Naive thymus-derived CD4-positive, alpha-beta T cell (primary cell): ENCODE data around the gene TAS2R20. TPM values are rescaled to one million over a fixed set of nuclear protein-coding genes. Genes with fewer than 3 reads are reported as not detected.

Experiments
- ATAC-seq: fragments of 150-1000 bp; cut with Tn5 transposase; 2 replicates; pipeline ENCODE4 v1.10.0; 2021; ENCODE audit warnings: mild to moderate bottlenecking, moderate library complexity
- CTCF ChIA-PET: fragments of 350-600 bp; sonication (Branson Sonifier 250); formaldehyde crosslinking; loops from one replicate; lab custom pipeline; 2021; ENCODE audit warnings: antibody characterized with exemption; lab: Charles Lee
- POLR2A ChIA-PET: fragments of 350-600 bp; sonication (Branson Sonifier 250); formaldehyde crosslinking; loops from one replicate; lab custom pipeline; 2021; ENCODE audit warnings: antibody characterized with exemption, inconsistent platforms; lab: Charles Lee
- DNase-seq, 9 donors: peaks; one replicate each; pipeline versions ENCODE4 v3.0.0 to v3.0.0-alpha.2; 2020 to 2022; ENCODE audit warnings: mixed read lengths in 1 of 9
- H3K27ac ChIP-seq: one replicate; pipeline ENCODE4 v1.7.0; 2013; ENCODE audit warnings: mild to moderate bottlenecking, low read depth, low read length, moderate library complexity
- H3K27me3 ChIP-seq, 2 donors: one replicate each; pipeline ENCODE4 v1.7.0; 2013; ENCODE audit warnings: low read length in 2 of 2, mild to moderate bottlenecking in 2 of 2, moderate library complexity in 2 of 2; ENCODE audit not compliant: control insufficient read depth in 2 of 2, insufficient read depth in 2 of 2
- H3K36me3 ChIP-seq, 3 experiments: 1 replicate in 2 of 3; 2 replicates in 1 of 3; pipeline ENCODE4 v1.7.0; 2013; ENCODE audit warnings: low read length in 3 of 3, mild to moderate bottlenecking in 3 of 3, moderate library complexity in 1 of 3; ENCODE audit not compliant: insufficient read depth in 3 of 3, control insufficient read depth in 2 of 3
- H3K4me1 ChIP-seq, 2 donors: one replicate each; pipeline ENCODE4 v1.7.0; 2013; ENCODE audit warnings: low read length in 2 of 2, mild to moderate bottlenecking in 2 of 2, moderate library complexity in 1 of 2; ENCODE audit not compliant: control insufficient read depth in 2 of 2, insufficient read depth in 2 of 2
- H3K4me3 ChIP-seq: 2 replicates; pipeline ENCODE4 v1.7.0; 2013; ENCODE audit warnings: mild to moderate bottlenecking, low read length
- H3K9me3 ChIP-seq, 3 experiments: 1 replicate in 2 of 3; 2 replicates in 1 of 3; pipeline ENCODE4 v1.7.0; 2013; ENCODE audit warnings: low read length in 3 of 3; ENCODE audit not compliant: control insufficient read depth in 2 of 3
- H3K27ac Mint-ChIP-seq, 9 donors: one replicate each; pipeline ENCODE4 v1.8.0; 2020 to 2022; ENCODE audit warnings: mixed read lengths in 9 of 9, mild to moderate bottlenecking in 8 of 9, moderate library complexity in 5 of 9, inconsistent platforms in 2 of 9
- H3K27me3 Mint-ChIP-seq, 5 donors: one replicate each; pipeline ENCODE4 v1.8.0; 2021 to 2022; ENCODE audit warnings: mixed read lengths in 5 of 5, mild to moderate bottlenecking in 1 of 5
- H3K36me3 Mint-ChIP-seq, 5 donors: one replicate each; pipeline ENCODE4 v1.8.0; 2020 to 2022; ENCODE audit warnings: mixed read lengths in 5 of 5, mild to moderate bottlenecking in 3 of 5, inconsistent platforms in 1 of 5
- H3K4me1 Mint-ChIP-seq, 7 donors: one replicate each; pipeline ENCODE4 v1.8.0; 2020 to 2022; ENCODE audit warnings: mixed read lengths in 7 of 7, mild to moderate bottlenecking in 3 of 7, inconsistent platforms in 1 of 7
- H3K4me3 Mint-ChIP-seq, 10 donors: one replicate each; pipeline ENCODE4 v1.8.0; 2020 to 2022; ENCODE audit warnings: mild to moderate bottlenecking in 10 of 10, mixed read lengths in 10 of 10, moderate library complexity in 6 of 10, inconsistent platforms in 2 of 10
- H3K9me3 Mint-ChIP-seq, 11 donors: one replicate each; pipeline ENCODE4 v1.8.0; 2020 to 2022; ENCODE audit warnings: mixed read lengths in 11 of 11, mild to moderate bottlenecking in 4 of 11, inconsistent platforms in 1 of 11, moderate library complexity in 1 of 11
- intact Hi-C, 2 donors: fragments of 100-400 bp; cut with micrococcal nuclease; formaldehyde crosslinking; loops; one replicate each; pipeline ENCODE4 v1.15.1; 2023
- polyA plus RNA-seq, 2 donors: library from polyadenylated mRNA; unstranded; fragments of 300-500 nt; fragmentation: Illumina TruSeq; gene quantifications; one replicate each; pipeline ENCODE4 v1.2.3, GENCODE V29; 2021
- total RNA-seq, 6 experiments: library from RNA in 5 of 6; stranded (reverse) in 5 of 6; gene quantifications; 1 replicate in 5 of 6; 2 replicates in 1 of 6; pipeline ENCODE4 v1.2.3 and lab custom pipeline; 2021 to 2026

TAS2R20 gene
- total and polyA plus RNA-seq, 7 experiments from 2014 or later = 0.15 to 3.5 (median 2.2) TPM; not detected in 1

DNA sequence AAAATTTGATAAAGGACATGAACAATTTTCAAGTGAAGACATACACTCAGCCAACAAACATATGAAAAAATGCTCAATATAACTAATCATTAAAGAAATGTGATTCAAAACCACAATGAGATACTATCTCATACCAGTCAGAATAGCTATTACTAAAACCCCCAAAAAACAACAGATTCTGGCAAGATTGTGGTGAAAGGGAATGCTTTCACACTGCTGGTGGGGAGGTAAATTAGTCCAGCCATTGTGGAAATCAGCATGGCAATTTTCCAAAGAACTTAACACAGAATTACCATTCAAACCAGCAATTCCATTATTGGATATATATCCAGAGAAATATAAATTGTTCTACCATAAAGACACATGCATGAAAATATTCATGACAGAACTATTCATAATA is 40.4 kb downstream of the TAS2R20 start:
- ATAC-seq (no peak), DNase-seq (no peak)
- H3K36me3 Mint-ChIP-seq = peaks cover 12 to 68% (median 60%) of the 10 kb centered on the region in 5 donors
- H3K4me1 Mint-ChIP-seq = peaks cover 25 to 49% (median 38%) of the 10 kb centered on the region in 7 donors
- H3K4me3 Mint-ChIP-seq = no peak overlapping the region
- Histone ChIP-seq H3K27ac (no peak overlapping the region), H3K9me3 (no peaks in the 10 kb centered on the region), H3K27me3 (no peaks in the 10 kb centered on the region), H3K36me3 (no peaks in the 10 kb centered on the region), H3K4me3 (no peak overlapping the region), H3K4me1 (peaks cover 4 to 9% of the 10 kb centered on the region in 2 donors)
- CTCF ChIA-PET = no interaction called here
- no peaks in the 10 kb centered on the region for H3K27me3 Mint-ChIP-seq
- peaks cover 0 to 35% (median 15%) of the 10 kb centered on the region in 11 donors for H3K9me3 Mint-ChIP-seq
- POLR2A ChIA-PET = no interaction called here
- no peak overlapping the region for H3K27ac Mint-ChIP-seq
- intact Hi-C loops = no loop called here

DNA sequence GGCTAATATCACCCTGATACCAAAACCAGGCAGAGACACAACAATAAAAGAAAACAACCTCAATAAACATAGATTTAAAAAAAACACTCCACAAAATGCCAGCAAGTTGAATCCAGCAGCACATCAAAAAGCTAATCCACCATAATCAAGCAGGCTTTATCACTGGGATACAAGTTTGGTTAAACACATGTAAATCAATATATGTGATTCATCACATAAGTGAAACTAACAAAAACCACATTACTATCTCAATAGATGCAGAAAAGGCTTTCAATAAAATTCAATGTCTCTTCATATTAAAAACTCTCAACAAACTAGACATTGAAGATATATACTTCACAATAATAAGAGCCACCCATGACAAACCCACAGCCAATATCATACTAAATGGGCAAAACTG is 42.0 kb downstream of the TAS2R20 start:
- Histone ChIP-seq H3K27me3 (no peaks in the 10 kb centered on the region), H3K9me3 (no peaks in the 10 kb centered on the region), H3K4me1 (peaks cover 4 to 5% of the 10 kb centered on the region in 2 donors), H3K36me3 (no peaks in the 10 kb centered on the region), H3K27ac (no peak overlapping the region), H3K4me3 (no peak overlapping the region)
- ChIA-PET CTCF (no interaction called here), POLR2A (no interaction called here)
- no peak for DNase-seq
- ATAC-seq = no peak
- no peak overlapping the region for H3K27ac Mint-ChIP-seq
- peaks cover 17 to 36% (median 28%) of the 10 kb centered on the region in 7 donors for H3K4me1 Mint-ChIP-seq
- peaks cover 15 to 73% (median 65%) of the 10 kb centered on the region in 5 donors for H3K36me3 Mint-ChIP-seq
- no peaks in the 10 kb centered on the region for H3K27me3 Mint-ChIP-seq
- intact Hi-C loops = no loop called here
- H3K4me3 Mint-ChIP-seq = no peak overlapping the region
- peaks cover 0 to 36% (median 17%) of the 10 kb centered on the region in 11 donors for H3K9me3 Mint-ChIP-seq

- DNase-seq (no peak), ATAC-seq (no peak)
- intact Hi-C loops = no loop called here
- Histone ChIP-seq H3K4me1 (no peaks in the 10 kb centered on the region), H3K36me3 (no peaks in the 10 kb centered on the region), H3K27ac (no peak overlapping the region), H3K27me3 (no peaks in the 10 kb centered on the region), H3K9me3 (no peaks in the 10 kb centered on the region), H3K4me3 (no peak overlapping the region)
- no peaks in the 10 kb centered on the region for H3K27me3 Mint-ChIP-seq
- no peak overlapping the region for H3K4me3 Mint-ChIP-seq
- ChIA-PET POLR2A (no interaction called here), CTCF (no interaction called here)
- peaks cover 5 to 46% (median 25%) of the 10 kb centered on the region in 11 donors for H3K9me3 Mint-ChIP-seq
- H3K36me3 Mint-ChIP-seq = peaks cover 26 to 78% (median 70%) of the 10 kb centered on the region in 5 donors
- no peak overlapping the region for H3K27ac Mint-ChIP-seq
- peaks cover 0 to 16% (median 13%) of the 10 kb centered on the region in 7 donors for H3K4me1 Mint-ChIP-seq
Observed at GRCh38 chr12:10952645-10953044, 45.5 kb downstream of the TAS2R20 start.

Other genes with a start within 250 kb of the TAS2R20 start
- gene TAS2R7, start 195.7 kb downstream of the TAS2R20 start, total RNA-seq = not detected
- not detected for gene TAS2R7, start 195.7 kb downstream of the TAS2R20 start, polyA plus RNA-seq
- gene TAS2R8, start 191.0 kb downstream of the TAS2R20 start, total RNA-seq = not detected
- gene TAS2R8, start 191.0 kb downstream of the TAS2R20 start, polyA plus RNA-seq = not detected
- not detected for gene TAS2R9, start 188.1 kb downstream of the TAS2R20 start, total RNA-seq
- gene TAS2R9, start 188.1 kb downstream of the TAS2R20 start, polyA plus RNA-seq = not detected
- 1 to 10 TPM in 1 of 5 experiments, under 1 TPM in 3, not detected in 1; 0.37 to 1.2 (median 0.93) TPM for gene TAS2R10, start 171.9 kb downstream of the TAS2R20 start, total RNA-seq
- not detected for gene TAS2R10, start 171.9 kb downstream of the TAS2R20 start, polyA plus RNA-seq
- 1 to 10 TPM; 2.2 to 4.6 (median 3.3) TPM for gene PRR4, start 148.8 kb downstream of the TAS2R20 start, total RNA-seq
- 1 to 10 TPM; 2.1 to 2.3 TPM for gene PRR4, start 148.8 kb downstream of the TAS2R20 start, polyA plus RNA-seq
- 10 to 100 TPM; 19.9 to 37.8 (median 29.8) TPM for gene PRH1, start 114.0 kb downstream of the TAS2R20 start, total RNA-seq
- 10 to 100 TPM in 1 of 2 donors, 1 to 10 TPM in 1; 7.9 to 10.7 TPM for gene PRH1, start 114.0 kb downstream of the TAS2R20 start, polyA plus RNA-seq
- 1 to 10 TPM in 4 of 5 experiments, under 1 TPM in 1; 0.72 to 2.1 (median 1.4) TPM for gene TAS2R13, start 88.7 kb downstream of the TAS2R20 start, total RNA-seq
- not detected for gene TAS2R13, start 88.7 kb downstream of the TAS2R20 start, polyA plus RNA-seq
- gene PRH2, start 69.1 kb downstream of the TAS2R20 start, total RNA-seq = under 1 TPM in 2 of 5 experiments, not detected in 3; 0.51 to 0.65 TPM
- gene PRH2, start 69.1 kb downstream of the TAS2R20 start, polyA plus RNA-seq = not detected
- gene TAS2R14, start 59.0 kb downstream of the TAS2R20 start, total RNA-seq = 1 to 10 TPM; 2.2 to 3.3 (median 2.6) TPM
- gene TAS2R14, start 59.0 kb downstream of the TAS2R20 start, polyA plus RNA-seq = under 1 TPM; 0.60 to 0.91 TPM
- 1 to 10 TPM in 4 of 5 experiments, under 1 TPM in 1; 0.72 to 1.9 (median 1.5) TPM for gene TAS2R50, start 11.4 kb downstream of the TAS2R20 start, total RNA-seq
- not detected for gene TAS2R50, start 11.4 kb downstream of the TAS2R20 start, polyA plus RNA-seq
- 1 to 10 TPM; 1.8 to 4.9 (median 3.4) TPM for gene TAS2R19, start 24.3 kb upstream of the TAS2R20 start, total RNA-seq
- under 1 TPM; 0.24 to 0.39 TPM for gene TAS2R19, start 24.3 kb upstream of the TAS2R20 start, polyA plus RNA-seq
- gene TAS2R31, start 33.1 kb upstream of the TAS2R20 start, total RNA-seq = 1 to 10 TPM; 1.5 to 6.2 (median 3.6) TPM
- under 1 TPM in 1 of 2 donors, not detected in 1; 0.26 TPM for gene TAS2R31, start 33.1 kb upstream of the TAS2R20 start, polyA plus RNA-seq
- gene TAS2R46, start 64.0 kb upstream of the TAS2R20 start, total RNA-seq = 1 to 10 TPM; 1.2 to 3.4 (median 2.7) TPM
- under 1 TPM in 1 of 2 donors, not detected in 1; 0.21 TPM for gene TAS2R46, start 64.0 kb upstream of the TAS2R20 start, polyA plus RNA-seq
- gene TAS2R43, start 94.0 kb upstream of the TAS2R20 start, total RNA-seq = 1 to 10 TPM; 1.1 to 2.1 (median 1.7) TPM
- gene TAS2R43, start 94.0 kb upstream of the TAS2R20 start, polyA plus RNA-seq = under 1 TPM in 1 of 2 donors, not detected in 1; 0.32 TPM
- 1 to 10 TPM; 4.1 to 7.2 (median 5.3) TPM for gene TAS2R30, start 136.3 kb upstream of the TAS2R20 start, total RNA-seq
- under 1 TPM in 1 of 2 donors, not detected in 1; 0.18 TPM for gene TAS2R30, start 136.3 kb upstream of the TAS2R20 start, polyA plus RNA-seq
- 10 to 100 TPM in 2 of 5 experiments, 1 to 10 TPM in 3; 7.8 to 12.9 (median 8.5) TPM for gene SMIM10L1, start 172.9 kb upstream of the TAS2R20 start, total RNA-seq
- 10 to 100 TPM in 1 of 2 donors, 1 to 10 TPM in 1; 6.7 to 14.6 TPM for gene SMIM10L1, start 172.9 kb upstream of the TAS2R20 start, polyA plus RNA-seq
- gene TAS2R42, start 188.6 kb upstream of the TAS2R20 start, total RNA-seq = not detected
- gene TAS2R42, start 188.6 kb upstream of the TAS2R20 start, polyA plus RNA-seq = not detected